HepG2 (cell line): Measurements from ENCODE around the gene GRB7. TPM values are rescaled to one million over a fixed set of nuclear protein-coding genes. Genes with fewer than 3 reads are reported as not detected.

Experiments used
- FOXM1 ChIP-seq: sonication (generic); formaldehyde crosslinking; IDR thresholded peaks from 2 replicates; pipeline ENCODE4 v1.5.0; 2020; ENCODE audit warnings: missing genetic modification reagents
- GABPB1 ChIP-seq: IDR thresholded peaks from 2 replicates; pipeline ENCODE4 v1.6.1; 2016; ENCODE audit warnings: mild to moderate bottlenecking, missing genetic modification reagents, moderate library complexity, missing compliant biosample characterization
- HNRNPL ChIP-seq: fragments of 200-400 bp; formaldehyde crosslinking; IDR thresholded peaks from 2 replicates; pipeline ENCODE4 v1.6.1; 2017; ENCODE audit warnings: mild to moderate bottlenecking, low read depth, low read length
- IKZF5 ChIP-seq: IDR thresholded peaks from 2 replicates; pipeline ENCODE4 v1.6.1; 2018; ENCODE audit warnings: missing genetic modification reagents, mild to moderate bottlenecking, missing compliant biosample characterization
- IRF9 ChIP-seq: sonication (generic); formaldehyde crosslinking; IDR thresholded peaks from 2 replicates; pipeline ENCODE4 v1.8.0; 2022; ENCODE audit warnings: missing genetic modification reagents, mild to moderate bottlenecking, borderline replicate concordance
- KDM2A ChIP-seq: sonication (generic); formaldehyde crosslinking; IDR thresholded peaks from 2 replicates; pipeline ENCODE4 v1.4.0; 2020; ENCODE audit warnings: low read depth, missing genetic modification reagents, borderline replicate concordance
- MNT ChIP-seq: fragments of 450-650 bp; IDR thresholded peaks from 2 replicates; pipeline ENCODE4 v1.6.1; 2016
- MYNN ChIP-seq: sonication (generic); formaldehyde crosslinking; IDR thresholded peaks from 2 replicates; pipeline ENCODE4 v1.4.0; 2020; ENCODE audit warnings: mild to moderate bottlenecking, low read depth, missing genetic modification reagents
- RARG ChIP-seq: sonication (generic); formaldehyde crosslinking; IDR thresholded peaks from 2 replicates; pipeline ENCODE4 v1.4.0; 2020; ENCODE audit warnings: low read depth, mild to moderate bottlenecking, missing genetic modification reagents
- RNF219 ChIP-seq: sonication (generic); formaldehyde crosslinking; IDR thresholded peaks from 2 replicates; pipeline ENCODE4 v1.5.0; 2020; ENCODE audit warnings: mild to moderate bottlenecking, missing genetic modification reagents
- SPEN ChIP-seq: sonication (generic); formaldehyde crosslinking; IDR thresholded peaks from 2 replicates; pipeline ENCODE4 v1.5.1; 2020; ENCODE audit warnings: low read depth, mild to moderate bottlenecking, missing genetic modification reagents
- ZNF598 ChIP-seq: sonication (generic); formaldehyde crosslinking; IDR thresholded peaks from 2 replicates; pipeline ENCODE4 v1.5.1; 2020; ENCODE audit warnings: mild to moderate bottlenecking, missing genetic modification reagents, borderline replicate concordance
- ZNF839 ChIP-seq: sonication (generic); formaldehyde crosslinking; IDR thresholded peaks from 2 replicates; pipeline ENCODE4 v1.4.0; 2020; ENCODE audit warnings: missing genetic modification reagents, mild to moderate bottlenecking, borderline replicate concordance
- polyA plus RNA-seq, 8 experiments: library from polyadenylated mRNA; depleted of rRNA in 3 of 8; stranded (reverse) in 7 of 8; unstranded in 1 of 8; fragments of >200 nt; fragmentation: Illumina TruSeq in 4 of 8; extraction: Trizol in 4 of 8; gene quantifications; 2 replicates each; pipeline versions ENCODE4 v1.2.1 to v1.2.3, GENCODE V29; 2011 to 2016; ENCODE audit warnings: low read depth in 4 of 8, missing spikeins in 1 of 8, mixed read lengths in 1 of 8; ENCODE audit not compliant: insufficient read depth in 1 of 8
- total RNA-seq, 5 experiments: library from RNA; depleted of rRNA; stranded (reverse); fragments of >200 nt; fragmentation: Illumina TruSeq; extraction: Trizol; gene quantifications; 2 replicates each; pipeline ENCODE4 v1.2.3, GENCODE V29; 2016; ENCODE audit warnings: low read depth in 1 of 5

The GRB7 gene
- total and polyA plus RNA-seq, 2 of the 13 experiments (the other 11 are each of a cell fraction or from before 2014, with no cell fraction given): 60.2 to 77.7 TPM

- TF ChIP-seq RNF219 (CRISPR knock-in tag) (no peak), GABPB1 (no peak), FOXM1 (CRISPR knock-in tag) (no peak), KDM2A (CRISPR knock-in tag) (no peak), ZNF839 (peak; percentile 91; the same call in 1 of the 2 replicates), ZNF598 (CRISPR knock-in tag) (no peak), IKZF5 (CRISPR knock-in tag) (no peak), MNT (peak; percentile 40; the same call in 1 of the 2 replicates), SPEN (no peak), IRF9 (CRISPR knock-in tag) (no peak), MYNN (CRISPR knock-in tag) (no peak), RARG (CRISPR knock-in tag) (no peak), HNRNPL (no peak)
Measured at GRCh38 chr17:39755554-39756379, 18.0 kb downstream of the GRB7 start (continued).
